Liver (tissue), 9 donors: ENCODE results near the gene KLF14. TPM values are rescaled to one million over a fixed set of nuclear protein-coding genes. Genes with fewer than 3 reads are reported as not detected.

ENCODE experiments used
- DNase-seq: peaks from one replicate; pipeline ENCODE4 v3.0.0-alpha.2; 2017; ENCODE audit warnings: low spot score
- H3K27ac ChIP-seq, 2 donors: one replicate each; pipeline ENCODE4 v1.7.0; 2013; ENCODE audit warnings: inconsistent platforms in 2 of 2, low read length in 2 of 2, control low read depth in 1 of 2, low read depth in 1 of 2, mild to moderate bottlenecking in 1 of 2
- H3K27me3 ChIP-seq, 4 donors: one replicate each; pipeline versions ENCODE4 v1.6.1 to v1.7.0; 2013; ENCODE audit warnings: low read length in 3 of 4, inconsistent platforms in 1 of 4, mild to moderate bottlenecking in 1 of 4, moderate library complexity in 1 of 4; ENCODE audit not compliant: control insufficient read depth in 4 of 4, insufficient read depth in 4 of 4
- H3K36me3 ChIP-seq, 4 donors: one replicate each; pipeline versions ENCODE4 v1.6.1 to v1.7.0; 2013; ENCODE audit warnings: low read length in 3 of 4, mild to moderate bottlenecking in 3 of 4, low read depth in 1 of 4, moderate library complexity in 1 of 4; ENCODE audit not compliant: control insufficient read depth in 4 of 4, insufficient read depth in 3 of 4
- H3K4me1 ChIP-seq, 4 donors: one replicate each; pipeline versions ENCODE4 v1.6.1 to v1.7.0; 2013; ENCODE audit warnings: low read length in 3 of 4, mild to moderate bottlenecking in 3 of 4, moderate library complexity in 1 of 4; ENCODE audit not compliant: control insufficient read depth in 4 of 4, insufficient read depth in 4 of 4
- H3K4me3 ChIP-seq, 3 donors: one replicate each; pipeline versions ENCODE4 v1.6.1 to v1.7.0; 2013; ENCODE audit warnings: low read length in 3 of 3, control low read depth in 1 of 3, low read depth in 1 of 3, mild to moderate bottlenecking in 1 of 3
- H3K9ac ChIP-seq, 2 donors: one replicate each; pipeline ENCODE4 v1.7.0; 2013; ENCODE audit warnings: low read length in 2 of 2, mild to moderate bottlenecking in 2 of 2, moderate library complexity in 2 of 2, control low read depth in 1 of 2, low read depth in 1 of 2
- H3K9me3 ChIP-seq, 4 donors: one replicate each; pipeline versions ENCODE4 v1.6.1 to v1.7.0; 2013; ENCODE audit warnings: low read length in 3 of 4; ENCODE audit not compliant: control insufficient read depth in 4 of 4
- EGR1 ChIP-seq, 2 donors: IDR thresholded peaks; 2 replicates each; pipeline ENCODE4 v1.6.1; 2016 to 2018; ENCODE audit warnings: antibody characterized with exemption in 2 of 2, low read depth in 2 of 2
- FOXA1 ChIP-seq: IDR thresholded peaks from 2 replicates; pipeline ENCODE4 v1.6.1; 2016; ENCODE audit warnings: antibody characterized with exemption
- FOXA2 ChIP-seq: IDR thresholded peaks from 2 replicates; pipeline ENCODE4 v1.6.1; 2016; ENCODE audit warnings: antibody characterized with exemption
- GABPA ChIP-seq, 2 donors: IDR thresholded peaks in 1 of 2; conservative IDR thresholded peaks in 1 of 2; 2 replicates each; pipeline ENCODE4 v1.6.1; 2016; ENCODE audit warnings: antibody characterized with exemption in 2 of 2, mild to moderate bottlenecking in 1 of 2, moderate library complexity in 1 of 2
- HNF4A ChIP-seq, 2 donors: conservative IDR thresholded peaks; 2 replicates each; pipeline ENCODE4 v1.6.1; 2016; ENCODE audit warnings: antibody characterized with exemption in 2 of 2, mild to moderate bottlenecking in 2 of 2
- HNF4G ChIP-seq: IDR thresholded peaks from 2 replicates; pipeline ENCODE4 v1.6.1; 2016; ENCODE audit warnings: antibody characterized with exemption
- JUND ChIP-seq, 2 donors: IDR thresholded peaks; 2 replicates each; pipeline ENCODE4 v1.6.1; 2016; ENCODE audit warnings: antibody characterized with exemption in 2 of 2
- MAX ChIP-seq: IDR thresholded peaks from 2 replicates; pipeline ENCODE4 v1.6.1; 2016; ENCODE audit warnings: antibody characterized with exemption
- NR2F2 ChIP-seq: IDR thresholded peaks from 2 replicates; pipeline ENCODE4 v1.6.1; 2016; ENCODE audit warnings: antibody characterized with exemption
- RAD21 ChIP-seq, 2 donors: IDR thresholded peaks; 2 replicates each; pipeline ENCODE4 v1.6.1; 2016; ENCODE audit warnings: antibody characterized with exemption in 2 of 2, mild to moderate bottlenecking in 2 of 2
- REST ChIP-seq: IDR thresholded peaks from 2 replicates; pipeline ENCODE4 v1.6.1; 2016; ENCODE audit warnings: antibody characterized with exemption, mild to moderate bottlenecking
- RXRA ChIP-seq, 2 donors: IDR thresholded peaks; 2 replicates each; pipeline ENCODE4 v1.6.1; 2017 to 2018; ENCODE audit warnings: antibody characterized with exemption in 2 of 2, mild to moderate bottlenecking in 1 of 2
- SP1 ChIP-seq: IDR thresholded peaks from 2 replicates; pipeline ENCODE4 v1.6.1; 2018; ENCODE audit warnings: antibody characterized with exemption, mild to moderate bottlenecking
- TAF1 ChIP-seq: conservative IDR thresholded peaks from 2 replicates; pipeline ENCODE4 v1.6.1; 2016; ENCODE audit warnings: antibody characterized with exemption, mild to moderate bottlenecking
- YY1 ChIP-seq: IDR thresholded peaks from 2 replicates; pipeline ENCODE4 v1.6.1; 2016; ENCODE audit warnings: antibody characterized with exemption, mild to moderate bottlenecking
- WGBS: extraction: QIAGEN DNeasy Blood & Tissue Kit; methylation state at CpG from one replicate; pipeline ENCODE4 v1.1.7; 2013; 5-methylcytosine and 5-hydroxymethylcytosine counted together
- polyA plus RNA-seq, 2 donors: library from polyadenylated mRNA; stranded (reverse) in 1 of 2; unstranded in 1 of 2; fragments of 200-250 nt in 1 of 2; fragments of >200 nt in 1 of 2; fragmentation: Nextera tagmentation in 1 of 2; extraction: Ambion mirVana in 1 of 2; gene quantifications; one replicate each; pipeline versions ENCODE4 v1.2.1 to v1.2.3, GENCODE V29; 2013 to 2015
- total RNA-seq, 2 donors: library from RNA; depleted of rRNA; stranded (reverse); fragments of >200 nt; gene quantifications; one replicate each; pipeline ENCODE4 v1.2.3, GENCODE V29; 2014
- TF ChIP-seq, protein P1 (sequence below): fragments of 150-350 bp; IDR thresholded peaks from 2 replicates; pipeline ENCODE4 v1.5.1; 2017; ENCODE audit warnings: improper control_type of control experiment, low read depth, low read length; ENCODE audit not compliant: missing input control
- TF ChIP-seq, protein P2 (sequence below): IDR thresholded peaks from 2 replicates; pipeline ENCODE4 v1.6.1; 2016; ENCODE audit warnings: antibody characterized with exemption
- TF ChIP-seq, protein P3 (sequence below): IDR thresholded peaks from 2 replicates; pipeline ENCODE4 v1.6.1; 2016; ENCODE audit warnings: antibody characterized with exemption
- donor health status: healthy.
- donor health status: healthy.
- donor health status: healthy.
- donor health status: healthy.
- donor health status: healthy.

KLF14 gene
- total and polyA plus RNA-seq, 4 donors: 0.05 to 0.08 TPM; not detected in 2

DNA sequence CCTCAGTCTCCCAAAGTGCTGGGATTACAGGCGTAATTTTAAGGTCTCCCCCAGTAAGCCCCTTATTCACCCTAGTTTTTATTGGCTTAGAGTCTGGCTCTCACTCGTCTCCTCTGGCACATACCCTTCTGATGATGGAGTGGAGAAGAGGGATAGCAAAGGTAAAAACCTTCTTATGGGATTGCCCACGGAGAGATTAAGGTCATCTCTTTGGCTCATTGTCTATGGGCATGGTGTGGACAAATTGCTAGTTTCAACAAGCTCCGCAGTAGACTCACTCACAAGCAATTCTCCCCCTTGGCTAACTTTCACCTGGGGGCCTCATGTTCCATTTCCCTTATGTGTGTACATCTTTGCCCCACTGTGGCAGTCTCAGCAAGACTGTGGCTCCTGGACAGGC is 25.2 kb downstream of the KLF14 start:
- DNase-seq: no peak
- 80% methylated on average over 4 of the region's 4 CpGs for WGBS
- H3K27ac ChIP-seq: no peak overlapping the region
- no peak overlapping the region for H3K4me3 ChIP-seq
- TF ChIP-seq, protein P1, sequence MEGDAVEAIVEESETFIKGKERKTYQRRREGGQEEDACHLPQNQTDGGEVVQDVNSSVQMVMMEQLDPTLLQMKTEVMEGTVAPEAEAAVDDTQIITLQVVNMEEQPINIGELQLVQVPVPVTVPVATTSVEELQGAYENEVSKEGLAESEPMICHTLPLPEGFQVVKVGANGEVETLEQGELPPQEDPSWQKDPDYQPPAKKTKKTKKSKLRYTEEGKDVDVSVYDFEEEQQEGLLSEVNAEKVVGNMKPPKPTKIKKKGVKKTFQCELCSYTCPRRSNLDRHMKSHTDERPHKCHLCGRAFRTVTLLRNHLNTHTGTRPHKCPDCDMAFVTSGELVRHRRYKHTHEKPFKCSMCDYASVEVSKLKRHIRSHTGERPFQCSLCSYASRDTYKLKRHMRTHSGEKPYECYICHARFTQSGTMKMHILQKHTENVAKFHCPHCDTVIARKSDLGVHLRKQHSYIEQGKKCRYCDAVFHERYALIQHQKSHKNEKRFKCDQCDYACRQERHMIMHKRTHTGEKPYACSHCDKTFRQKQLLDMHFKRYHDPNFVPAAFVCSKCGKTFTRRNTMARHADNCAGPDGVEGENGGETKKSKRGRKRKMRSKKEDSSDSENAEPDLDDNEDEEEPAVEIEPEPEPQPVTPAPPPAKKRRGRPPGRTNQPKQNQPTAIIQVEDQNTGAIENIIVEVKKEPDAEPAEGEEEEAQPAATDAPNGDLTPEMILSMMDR: no peak
- TF ChIP-seq HNF4A (conservative IDR thresholded peaks at IDR 0.05): no peak
- TF ChIP-seq RAD21 (IDR thresholded peaks at IDR 0.05): no peak
- TF ChIP-seq FOXA2: no peak
- no peak for TF ChIP-seq EGR1 (IDR thresholded peaks at IDR 0.05; ENCODE audit: low read depth in 2 of 2)
- no peak for TF ChIP-seq NR2F2
- no peak for TF ChIP-seq TAF1
- TF ChIP-seq YY1: no peak
- TF ChIP-seq, protein P2, sequence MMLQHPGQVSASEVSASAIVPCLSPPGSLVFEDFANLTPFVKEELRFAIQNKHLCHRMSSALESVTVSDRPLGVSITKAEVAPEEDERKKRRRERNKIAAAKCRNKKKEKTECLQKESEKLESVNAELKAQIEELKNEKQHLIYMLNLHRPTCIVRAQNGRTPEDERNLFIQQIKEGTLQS: no peak
- no peak for TF ChIP-seq JUND (IDR thresholded peaks at IDR 0.05)
- no peak for TF ChIP-seq RXRA (IDR thresholded peaks at IDR 0.05)
- no peak for TF ChIP-seq REST
- TF ChIP-seq GABPA (IDR thresholded peaks at IDR 0.05 in 1 of 2, conservative IDR thresholded peaks at IDR 0.05 in 1 of 2): no peak
- TF ChIP-seq MAX: no peak
- TF ChIP-seq, protein P3, sequence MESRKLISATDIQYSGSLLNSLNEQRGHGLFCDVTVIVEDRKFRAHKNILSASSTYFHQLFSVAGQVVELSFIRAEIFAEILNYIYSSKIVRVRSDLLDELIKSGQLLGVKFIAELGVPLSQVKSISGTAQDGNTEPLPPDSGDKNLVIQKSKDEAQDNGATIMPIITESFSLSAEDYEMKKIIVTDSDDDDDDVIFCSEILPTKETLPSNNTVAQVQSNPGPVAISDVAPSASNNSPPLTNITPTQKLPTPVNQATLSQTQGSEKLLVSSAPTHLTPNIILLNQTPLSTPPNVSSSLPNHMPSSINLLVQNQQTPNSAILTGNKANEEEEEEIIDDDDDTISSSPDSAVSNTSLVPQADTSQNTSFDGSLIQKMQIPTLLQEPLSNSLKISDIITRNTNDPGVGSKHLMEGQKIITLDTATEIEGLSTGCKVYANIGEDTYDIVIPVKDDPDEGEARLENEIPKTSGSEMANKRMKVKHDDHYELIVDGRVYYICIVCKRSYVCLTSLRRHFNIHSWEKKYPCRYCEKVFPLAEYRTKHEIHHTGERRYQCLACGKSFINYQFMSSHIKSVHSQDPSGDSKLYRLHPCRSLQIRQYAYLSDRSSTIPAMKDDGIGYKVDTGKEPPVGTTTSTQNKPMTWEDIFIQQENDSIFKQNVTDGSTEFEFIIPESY: no peak
- TF ChIP-seq SP1: no peak
- no peaks in the 10 kb centered on the region for H3K4me1 ChIP-seq
- no peaks in the 10 kb centered on the region for H3K27me3 ChIP-seq
- H3K36me3 ChIP-seq: no peaks in the 10 kb centered on the region
- H3K9ac ChIP-seq: no peak overlapping the region
- peaks cover 0 to 2% (median 0%) of the 10 kb centered on the region in 4 donors for H3K9me3 ChIP-seq

DNA sequence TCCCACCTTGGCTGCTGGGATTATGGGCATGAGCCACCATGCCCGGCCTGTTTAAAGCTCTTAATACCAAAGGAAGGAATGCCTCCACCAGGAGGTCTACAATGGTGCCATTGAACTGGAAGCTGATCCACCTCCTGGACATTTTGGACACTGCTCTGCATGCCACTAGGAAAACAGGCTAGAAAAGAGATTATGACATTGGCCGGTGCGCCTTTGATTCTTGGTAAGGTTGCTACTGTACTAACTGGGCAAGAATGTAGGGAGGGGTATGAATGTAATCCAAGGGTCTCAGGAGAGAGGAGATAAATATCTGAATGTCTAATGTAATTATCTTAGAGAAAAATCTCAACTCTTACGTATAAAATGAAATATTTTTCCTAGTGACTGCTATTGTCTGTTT is 26.0 kb downstream of the KLF14 start:
- Histone ChIP-seq H3K36me3 (no peaks in the 10 kb centered on the region), H3K4me1 (no peaks in the 10 kb centered on the region), H3K4me3 (no peak overlapping the region), H3K27me3 (no peaks in the 10 kb centered on the region), H3K27ac (no peak overlapping the region), H3K9ac (no peak overlapping the region), H3K9me3 (peaks cover 0 to 2% (median 0%) of the 10 kb centered on the region in 4 donors)
- no peak for DNase-seq
- WGBS: 93% methylated on average over 4 of the region's 4 CpGs
- TF ChIP-seq TAF1 (no peak), FOXA1 (no peak), GABPA (IDR thresholded peaks at IDR 0.05 in 1 of 2, conservative IDR thresholded peaks at IDR 0.05 in 1 of 2) (no peak), NR2F2 (no peak), MAX (no peak), YY1 (no peak), HNF4A (conservative IDR thresholded peaks at IDR 0.05) (no peak), JUND (IDR thresholded peaks at IDR 0.05) (no peak), FOXA2 (no peak), HNF4G (no peak), EGR1 (IDR thresholded peaks at IDR 0.05; ENCODE audit: low read depth in 2 of 2) (no peak)
- TF ChIP-seq, protein P1: no peak
- TF ChIP-seq, protein P2: no peak
- TF ChIP-seq, protein P3: no peak
